ENCODE results near the gene A4GNT. TPM values are rescaled to one million over a fixed set of nuclear protein-coding genes. Genes with fewer than 3 reads are reported as not detected.
A peak's percentile ranks its signal among the peaks of the same experiment; 100 is the strongest.
"Not testable (repeated sequence)": the region's sequence is repeated elsewhere in the genome, so short reads cannot be mapped to it uniquely, and the experiment has no call there.

Gene A4GNT
- total RNA-seq, 1 donor from 2014 or later = not detected

DNA sequence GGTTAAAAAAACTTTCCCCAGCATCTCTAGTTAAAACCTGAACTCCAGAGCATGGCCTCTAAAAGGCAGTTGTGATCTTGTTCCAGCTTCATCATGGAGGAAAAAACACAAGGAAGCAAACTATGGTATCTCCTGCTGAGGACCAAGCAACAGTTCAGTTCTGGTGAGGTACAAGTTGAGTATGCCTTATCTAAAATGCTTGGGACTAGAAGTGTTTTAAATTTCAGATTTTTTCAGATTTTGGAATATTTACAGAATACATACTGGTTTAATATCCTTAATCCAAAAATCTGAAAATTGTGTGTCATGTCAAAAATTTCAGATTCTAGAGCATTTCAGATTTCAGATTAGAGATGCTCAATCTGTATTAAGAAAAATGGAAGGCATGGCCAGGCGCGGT lies 32.9 kb upstream of the A4GNT start:
- no peak overlapping the region for H3K27ac ChIP-seq
- H3K27me3 ChIP-seq = no peaks in the 10 kb centered on the region
- TF ChIP-seq, protein P1, sequence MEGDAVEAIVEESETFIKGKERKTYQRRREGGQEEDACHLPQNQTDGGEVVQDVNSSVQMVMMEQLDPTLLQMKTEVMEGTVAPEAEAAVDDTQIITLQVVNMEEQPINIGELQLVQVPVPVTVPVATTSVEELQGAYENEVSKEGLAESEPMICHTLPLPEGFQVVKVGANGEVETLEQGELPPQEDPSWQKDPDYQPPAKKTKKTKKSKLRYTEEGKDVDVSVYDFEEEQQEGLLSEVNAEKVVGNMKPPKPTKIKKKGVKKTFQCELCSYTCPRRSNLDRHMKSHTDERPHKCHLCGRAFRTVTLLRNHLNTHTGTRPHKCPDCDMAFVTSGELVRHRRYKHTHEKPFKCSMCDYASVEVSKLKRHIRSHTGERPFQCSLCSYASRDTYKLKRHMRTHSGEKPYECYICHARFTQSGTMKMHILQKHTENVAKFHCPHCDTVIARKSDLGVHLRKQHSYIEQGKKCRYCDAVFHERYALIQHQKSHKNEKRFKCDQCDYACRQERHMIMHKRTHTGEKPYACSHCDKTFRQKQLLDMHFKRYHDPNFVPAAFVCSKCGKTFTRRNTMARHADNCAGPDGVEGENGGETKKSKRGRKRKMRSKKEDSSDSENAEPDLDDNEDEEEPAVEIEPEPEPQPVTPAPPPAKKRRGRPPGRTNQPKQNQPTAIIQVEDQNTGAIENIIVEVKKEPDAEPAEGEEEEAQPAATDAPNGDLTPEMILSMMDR (IDR thresholded peaks at IDR 0.05) = no peak
- intact Hi-C loops (cut with DNase I) = no loop called here
- ATAC-seq (no peak), DNase-seq (no peak)
- peaks cover 97% of the 10 kb centered on the region for H3K36me3 ChIP-seq
- H3K4me1 ChIP-seq = no peaks in the 10 kb centered on the region
- H3K4me3 ChIP-seq = no peak overlapping the region
- H3K9me3 ChIP-seq = no peaks in the 10 kb centered on the region

GRCh38 chr3:138157743-138158142 lies 25.6 kb upstream of the A4GNT start:
- Histone ChIP-seq H3K4me1 (no peaks in the 10 kb centered on the region), H3K27ac (no peak overlapping the region), H3K9me3 (no peaks in the 10 kb centered on the region), H3K4me3 (no peak overlapping the region), H3K27me3 (no peaks in the 10 kb centered on the region), H3K36me3 (peaks cover 24% of the 10 kb centered on the region)
- no peak for DNase-seq
- TF ChIP-seq, protein P1 (IDR thresholded peaks at IDR 0.05) = no peak
- intact Hi-C loops (cut with DNase I) = no loop called here
- ATAC-seq = no peak

DNA sequence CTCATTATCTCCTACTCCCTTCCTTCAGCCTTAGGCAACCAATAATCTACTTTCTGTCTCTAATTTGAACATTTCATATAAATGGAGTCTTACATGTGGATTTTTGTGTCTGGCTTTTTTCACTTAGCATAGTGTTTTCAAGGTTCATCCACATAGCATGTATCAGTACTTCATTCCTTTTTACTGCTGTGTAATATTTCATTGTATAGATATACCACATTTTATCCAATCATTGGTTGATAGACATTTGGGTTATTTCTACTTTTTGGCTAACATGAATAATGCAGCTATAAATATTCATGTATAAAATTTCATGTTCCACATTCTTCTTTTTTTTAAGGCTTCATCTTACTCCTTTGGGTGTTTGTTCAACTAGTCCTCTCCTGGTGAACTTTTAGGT lies 22.3 kb upstream of the A4GNT start:
- intact Hi-C loops (cut with DNase I) = no loop called here
- DNase-seq = no peak
- Histone ChIP-seq H3K4me3 (no peak overlapping the region), H3K27me3 (no peaks in the 10 kb centered on the region), H3K36me3 (no peaks in the 10 kb centered on the region), H3K4me1 (no peaks in the 10 kb centered on the region), H3K27ac (no peak overlapping the region), H3K9me3 (no peaks in the 10 kb centered on the region)
- TF ChIP-seq, protein P1 (IDR thresholded peaks at IDR 0.05) = no peak
- ATAC-seq = no peak

DNA sequence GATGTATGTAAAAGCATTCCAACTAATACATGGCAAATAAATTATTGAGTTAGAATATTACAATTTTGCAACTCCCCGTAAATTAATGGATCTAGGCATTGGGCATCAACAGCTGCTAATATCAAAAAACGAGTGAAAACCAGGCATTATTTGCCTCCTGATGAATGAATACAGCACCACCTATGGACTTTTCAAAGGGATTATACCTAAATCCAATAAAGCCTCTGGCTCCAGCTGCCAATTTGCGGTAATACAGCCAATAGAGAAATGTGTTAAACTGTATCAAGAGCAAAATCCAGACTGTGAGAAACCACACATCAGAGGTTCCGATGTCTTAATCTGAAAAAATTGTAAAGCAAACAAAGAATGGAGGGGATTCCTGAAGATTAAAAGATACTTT lies 16.3 kb upstream of the A4GNT start:
- ATAC-seq (peak; percentile 13), DNase-seq (no peak)
- H3K9me3 ChIP-seq = no peaks in the 10 kb centered on the region

DNA sequence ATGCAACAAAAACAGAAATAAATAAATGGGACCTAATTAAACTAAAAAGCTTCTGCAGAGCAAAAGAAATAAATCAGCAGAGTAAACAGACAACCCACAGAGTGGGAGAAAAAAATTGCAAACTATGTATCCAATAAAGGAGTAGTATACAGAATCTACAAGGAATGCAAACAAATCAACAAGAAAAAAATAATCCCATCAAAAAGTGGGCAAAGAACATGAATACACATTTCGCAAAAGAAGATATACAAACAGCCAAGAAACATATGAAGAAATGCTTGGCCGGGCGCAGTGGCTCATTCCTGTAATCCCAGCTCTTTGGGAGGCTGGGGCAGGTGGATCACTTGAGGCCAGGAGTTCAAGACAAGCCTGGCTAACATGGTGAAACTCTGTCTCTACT lies 10.0 kb upstream of the A4GNT start:
- H3K4me1 ChIP-seq; H3K27me3 ChIP-seq; H3K27ac ChIP-seq; H3K4me3 ChIP-seq; ATAC-seq; H3K36me3 ChIP-seq; DNase-seq; H3K9me3 ChIP-seq; intact Hi-C loops (cut with DNase I): not testable (repeated sequence)

More for the DNA sequence above, 16.3 kb upstream of the A4GNT start:
- Histone ChIP-seq H3K4me3 (no peak overlapping the region), H3K4me1 (no peaks in the 10 kb centered on the region), H3K27me3 (no peaks in the 10 kb centered on the region), H3K27ac (no peak overlapping the region), H3K36me3 (no peaks in the 10 kb centered on the region)
- TF ChIP-seq, protein P1 (IDR thresholded peaks at IDR 0.05) = no peak
- intact Hi-C loops (cut with DNase I) = no loop called here

DNA sequence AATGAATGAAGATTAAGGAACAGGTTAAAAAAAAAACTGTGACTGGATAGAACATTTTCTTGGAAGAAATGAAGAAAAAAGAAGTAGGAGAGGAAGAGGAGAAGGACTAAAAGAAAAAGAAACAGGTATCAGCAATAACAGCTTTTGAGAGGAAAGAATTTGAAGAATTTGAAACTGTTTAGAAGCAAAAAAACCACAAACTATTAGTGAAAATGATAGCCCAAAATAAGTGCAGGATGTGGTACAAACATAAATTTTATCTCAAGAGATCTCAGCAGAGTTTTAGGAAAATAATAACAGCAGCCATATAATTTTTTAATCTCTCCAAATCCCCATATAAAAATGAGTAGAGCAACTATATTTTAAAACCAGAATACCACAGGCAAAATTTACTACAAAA lies 8.8 kb upstream of the A4GNT start:
- Histone ChIP-seq H3K4me1 (no peaks in the 10 kb centered on the region), H3K36me3 (no peaks in the 10 kb centered on the region), H3K27me3 (no peaks in the 10 kb centered on the region), H3K9me3 (no peaks in the 10 kb centered on the region), H3K27ac (no peak overlapping the region), H3K4me3 (no peak overlapping the region)
- ATAC-seq = no peak
- intact Hi-C loops (cut with DNase I) = no loop called here
- TF ChIP-seq, protein P1 (IDR thresholded peaks at IDR 0.05) = no peak
- DNase-seq = no peak
